Lower lobe of right lung (tissue), 2 donors: ENCODE results near the gene SHISA6. TPM values are rescaled to one million over a fixed set of nuclear protein-coding genes. Genes with fewer than 3 reads are reported as not detected.

ENCODE experiments used
- ATAC-seq, 2 donors: fragments of 200-7000 bp; cut with Tn5 transposase; one replicate each; pipeline ENCODE4 v1.9.1; 2020 to 2022; ENCODE audit warnings: mild to moderate bottlenecking in 2 of 2, moderate library complexity in 2 of 2
- DNase-seq: peaks from one replicate; pipeline ENCODE4 v3.0.0-alpha.2; 2020
- H3K27ac ChIP-seq: fragments of 200-600 bp; one replicate; pipeline ENCODE4 v1.8.0; 2022
- H3K27me3 ChIP-seq: fragments of 200-600 bp; one replicate; pipeline ENCODE4 v1.8.0; 2022; ENCODE audit warnings: low read depth
- H3K36me3 ChIP-seq: fragments of 200-600 bp; one replicate; pipeline ENCODE4 v1.8.0; 2022; ENCODE audit warnings: mild to moderate bottlenecking
- H3K4me1 ChIP-seq: fragments of 200-600 bp; one replicate; pipeline ENCODE4 v1.8.0; 2022
- H3K4me3 ChIP-seq: fragments of 200-600 bp; one replicate; pipeline ENCODE4 v1.8.0; 2022; ENCODE audit warnings: mild to moderate bottlenecking
- H3K9me3 ChIP-seq: fragments of 200-600 bp; one replicate; pipeline ENCODE4 v1.8.0; 2022
- intact Hi-C: fragments of 100-400 bp; cut with DNase I; formaldehyde crosslinking; loops from one replicate; pipeline ENCODE4 v1.11.0; 2022
- total RNA-seq: library from RNA; stranded (reverse); fragmentation: NEBNext Ultra II Directional; extraction: Animal tissue kit (Norgen Biotek cat#: 25700); gene quantifications from one replicate; pipeline ENCODE4 v1.2.1, GENCODE V29; 2021
- TF ChIP-seq, protein P1 (sequence below): fragments of 200-600 bp; IDR thresholded peaks from one replicate; pipeline ENCODE4 v1.8.0; 2022; ENCODE audit warnings: antibody characterized with exemption, mild to moderate bottlenecking
- donor health status: DM: no; HTN: yes; CAD: no; lungs with severe emphysema.

The SHISA6 gene
- total RNA-seq, 1 donor from 2014 or later: 0.44 TPM

DNA sequence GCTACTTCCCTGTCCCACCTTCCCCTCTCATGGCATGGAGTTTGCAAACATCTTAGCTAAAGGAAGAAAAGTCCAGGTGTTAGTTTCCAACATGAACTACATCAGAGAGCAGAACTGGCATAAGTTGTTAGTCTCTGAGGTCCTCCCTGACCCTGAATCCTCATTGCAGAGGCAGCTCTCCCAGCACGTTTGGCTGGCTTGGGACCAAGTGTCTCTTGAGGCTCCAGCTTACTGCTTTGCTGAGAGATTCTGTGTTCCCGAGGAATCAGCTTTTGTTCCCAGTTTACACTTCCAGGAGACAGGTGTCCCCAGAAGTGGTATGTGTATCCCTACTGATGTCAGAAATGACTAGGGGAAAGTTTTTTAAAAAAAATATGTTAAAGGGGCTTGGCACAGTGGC, 371.9 kb downstream of the SHISA6 start:
- H3K4me3 ChIP-seq: no peak overlapping the region
- no peaks in the 10 kb centered on the region for H3K27me3 ChIP-seq
- no peak overlapping the region for H3K27ac ChIP-seq
- TF ChIP-seq, protein P1, sequence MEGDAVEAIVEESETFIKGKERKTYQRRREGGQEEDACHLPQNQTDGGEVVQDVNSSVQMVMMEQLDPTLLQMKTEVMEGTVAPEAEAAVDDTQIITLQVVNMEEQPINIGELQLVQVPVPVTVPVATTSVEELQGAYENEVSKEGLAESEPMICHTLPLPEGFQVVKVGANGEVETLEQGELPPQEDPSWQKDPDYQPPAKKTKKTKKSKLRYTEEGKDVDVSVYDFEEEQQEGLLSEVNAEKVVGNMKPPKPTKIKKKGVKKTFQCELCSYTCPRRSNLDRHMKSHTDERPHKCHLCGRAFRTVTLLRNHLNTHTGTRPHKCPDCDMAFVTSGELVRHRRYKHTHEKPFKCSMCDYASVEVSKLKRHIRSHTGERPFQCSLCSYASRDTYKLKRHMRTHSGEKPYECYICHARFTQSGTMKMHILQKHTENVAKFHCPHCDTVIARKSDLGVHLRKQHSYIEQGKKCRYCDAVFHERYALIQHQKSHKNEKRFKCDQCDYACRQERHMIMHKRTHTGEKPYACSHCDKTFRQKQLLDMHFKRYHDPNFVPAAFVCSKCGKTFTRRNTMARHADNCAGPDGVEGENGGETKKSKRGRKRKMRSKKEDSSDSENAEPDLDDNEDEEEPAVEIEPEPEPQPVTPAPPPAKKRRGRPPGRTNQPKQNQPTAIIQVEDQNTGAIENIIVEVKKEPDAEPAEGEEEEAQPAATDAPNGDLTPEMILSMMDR: no peak
- ATAC-seq (no peak), DNase-seq (no peak)
- H3K4me1 ChIP-seq: no peaks in the 10 kb centered on the region
- intact Hi-C loops: no loop called here
- no peaks in the 10 kb centered on the region for H3K36me3 ChIP-seq
- H3K9me3 ChIP-seq: no peaks in the 10 kb centered on the region
